NCI-H128 (cell line): Measurements from ENCODE around the gene TFB1M.

Experiments
- DNase-seq: peaks from one replicate; lab custom pipeline; 2025; ENCODE audit not compliant: unreplicated experiment; lab: John Stamatoyannopoulos, UW

The TFB1M gene

DNA sequence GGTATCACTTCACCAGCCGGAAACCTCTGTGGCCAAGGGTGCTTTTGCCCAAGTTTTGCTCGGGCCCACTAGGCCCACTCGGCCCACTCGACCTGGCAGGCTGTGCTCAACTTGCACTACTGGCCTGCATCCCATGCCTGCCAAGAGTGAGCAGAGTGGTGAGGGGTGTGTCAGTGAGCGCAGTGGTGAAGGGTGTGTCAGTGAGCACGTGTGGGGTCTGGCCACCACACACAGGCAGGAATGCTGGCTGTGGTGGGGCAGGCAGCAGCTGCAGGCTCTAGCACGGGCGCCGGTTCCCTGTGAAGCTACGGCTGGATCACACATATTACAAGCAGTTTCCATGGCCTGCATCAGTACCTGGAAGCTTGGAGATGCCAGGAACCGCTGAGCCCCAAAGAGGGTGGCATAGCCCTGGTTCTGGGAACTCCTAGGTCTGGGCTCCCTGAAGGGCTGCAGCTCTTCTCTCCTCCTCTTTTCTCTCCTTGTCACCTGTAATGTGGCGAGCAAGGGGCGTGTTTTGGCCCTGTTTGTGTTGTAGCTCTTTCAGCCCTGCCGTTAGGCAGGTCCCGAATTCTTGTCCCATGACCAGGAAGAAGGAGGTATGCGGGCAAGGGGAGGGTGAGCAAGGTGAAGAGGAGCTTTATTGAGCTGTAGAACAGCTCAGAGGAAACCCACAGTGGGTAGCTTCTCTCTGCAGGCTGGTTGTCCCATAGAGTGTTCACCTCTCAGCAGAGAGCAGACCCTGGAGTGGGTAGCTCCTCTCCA lies 101.5 kb downstream of the TFB1M start:
- no peak for DNase-seq

DNA sequence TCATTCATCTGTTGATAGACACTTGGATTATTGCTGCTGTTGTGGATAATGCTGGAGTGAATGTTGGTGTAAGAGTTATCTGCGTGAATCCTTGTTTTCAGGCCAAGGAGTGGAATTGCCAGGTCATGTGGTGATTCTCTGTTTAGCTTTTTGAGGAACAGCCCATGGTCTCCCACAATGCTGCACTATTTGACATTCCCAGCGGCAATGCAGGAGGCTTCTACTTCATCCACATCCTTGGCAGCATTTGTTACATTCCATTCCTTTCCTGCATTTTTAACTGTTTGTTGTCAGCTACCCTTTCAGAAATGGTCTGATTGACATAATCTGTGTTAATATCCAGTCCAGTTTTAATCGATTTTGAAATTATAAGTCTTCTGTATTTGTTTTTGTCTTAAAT lies 102.2 kb downstream of the TFB1M start:
- no peak for DNase-seq

GRCh38 chr6:155207223-155207622 lies 107.1 kb downstream of the TFB1M start:
- no peak for DNase-seq
